Mammary epithelial cell (primary cell): Measurements from ENCODE around the gene PLBD2.

ENCODE experiments used
- EZH2 ChIP-seq: IDR thresholded peaks from 2 replicates; pipeline ENCODE4 v1.6.1; 2012; ENCODE audit warnings: low read length, inconsistent platforms, borderline replicate concordance
- TF ChIP-seq, protein P1 (sequence below), 2 donors: IDR thresholded peaks in 1 of 2; conservative IDR thresholded peaks in 1 of 2; 2 replicates each; pipeline ENCODE4 v1.5.1; 2011 to 2012; ENCODE audit warnings: inconsistent platforms in 2 of 2, low read length in 2 of 2, mild to moderate bottlenecking in 2 of 2, control low read depth in 1 of 2, low read depth in 1 of 2; ENCODE audit not compliant: insufficient read depth in 1 of 2; ENCODE audit errors: extremely low read depth in 1 of 2

DNA sequence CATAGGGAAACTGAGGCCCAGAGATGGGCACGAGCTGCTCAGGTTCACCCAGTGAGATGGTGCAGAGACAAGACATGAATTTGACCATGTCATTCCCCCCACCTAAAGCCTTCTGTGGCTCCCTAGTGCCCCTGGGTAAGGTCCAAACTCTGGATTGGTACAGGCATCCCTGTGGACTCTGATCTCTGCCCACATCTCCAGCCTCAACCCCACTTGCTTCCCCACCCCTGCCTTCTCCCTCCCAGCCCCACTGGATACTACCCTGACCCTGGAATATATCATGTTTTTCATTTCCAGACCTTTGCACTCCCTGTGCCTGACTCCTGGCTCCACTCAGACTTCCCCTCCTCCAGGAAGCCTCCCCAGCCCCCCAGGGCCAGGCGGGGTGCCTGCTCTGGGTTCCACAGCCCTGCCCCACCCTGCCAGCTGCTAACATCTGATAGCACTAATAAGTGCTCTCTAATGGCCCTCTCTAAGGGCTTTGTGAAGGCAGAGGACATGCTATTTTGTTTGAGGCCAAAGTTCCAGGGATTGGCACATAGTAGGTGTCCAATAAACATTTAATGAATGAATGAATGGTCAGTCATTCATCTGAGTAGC lies 62.7 kb downstream of the PLBD2 start:
- no peak for TF ChIP-seq EZH2
- TF ChIP-seq, protein P1, sequence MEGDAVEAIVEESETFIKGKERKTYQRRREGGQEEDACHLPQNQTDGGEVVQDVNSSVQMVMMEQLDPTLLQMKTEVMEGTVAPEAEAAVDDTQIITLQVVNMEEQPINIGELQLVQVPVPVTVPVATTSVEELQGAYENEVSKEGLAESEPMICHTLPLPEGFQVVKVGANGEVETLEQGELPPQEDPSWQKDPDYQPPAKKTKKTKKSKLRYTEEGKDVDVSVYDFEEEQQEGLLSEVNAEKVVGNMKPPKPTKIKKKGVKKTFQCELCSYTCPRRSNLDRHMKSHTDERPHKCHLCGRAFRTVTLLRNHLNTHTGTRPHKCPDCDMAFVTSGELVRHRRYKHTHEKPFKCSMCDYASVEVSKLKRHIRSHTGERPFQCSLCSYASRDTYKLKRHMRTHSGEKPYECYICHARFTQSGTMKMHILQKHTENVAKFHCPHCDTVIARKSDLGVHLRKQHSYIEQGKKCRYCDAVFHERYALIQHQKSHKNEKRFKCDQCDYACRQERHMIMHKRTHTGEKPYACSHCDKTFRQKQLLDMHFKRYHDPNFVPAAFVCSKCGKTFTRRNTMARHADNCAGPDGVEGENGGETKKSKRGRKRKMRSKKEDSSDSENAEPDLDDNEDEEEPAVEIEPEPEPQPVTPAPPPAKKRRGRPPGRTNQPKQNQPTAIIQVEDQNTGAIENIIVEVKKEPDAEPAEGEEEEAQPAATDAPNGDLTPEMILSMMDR (conservative IDR thresholded peaks at IDR 0.05 in 1 of 2, IDR thresholded peaks at IDR 0.05 in 1 of 2; ENCODE audit: extremely low read depth in 1 of 2, insufficient read depth in 1 of 2, low read depth in 1 of 2, low read length in 2 of 2), result no peak
